Measurements from ENCODE around the gene ZNF579. TPM values are rescaled to one million over a fixed set of nuclear protein-coding genes. Genes with fewer than 3 reads are reported as not detected.
A peak's percentile ranks its signal among the peaks of the same experiment; 100 is the strongest.

ZNF579 gene
- total and polyA plus RNA-seq, 2 of the 13 experiments (the other 11 are each of a cell fraction or from before 2014, with no cell fraction given) = 2.1 to 2.9 TPM

DNA sequence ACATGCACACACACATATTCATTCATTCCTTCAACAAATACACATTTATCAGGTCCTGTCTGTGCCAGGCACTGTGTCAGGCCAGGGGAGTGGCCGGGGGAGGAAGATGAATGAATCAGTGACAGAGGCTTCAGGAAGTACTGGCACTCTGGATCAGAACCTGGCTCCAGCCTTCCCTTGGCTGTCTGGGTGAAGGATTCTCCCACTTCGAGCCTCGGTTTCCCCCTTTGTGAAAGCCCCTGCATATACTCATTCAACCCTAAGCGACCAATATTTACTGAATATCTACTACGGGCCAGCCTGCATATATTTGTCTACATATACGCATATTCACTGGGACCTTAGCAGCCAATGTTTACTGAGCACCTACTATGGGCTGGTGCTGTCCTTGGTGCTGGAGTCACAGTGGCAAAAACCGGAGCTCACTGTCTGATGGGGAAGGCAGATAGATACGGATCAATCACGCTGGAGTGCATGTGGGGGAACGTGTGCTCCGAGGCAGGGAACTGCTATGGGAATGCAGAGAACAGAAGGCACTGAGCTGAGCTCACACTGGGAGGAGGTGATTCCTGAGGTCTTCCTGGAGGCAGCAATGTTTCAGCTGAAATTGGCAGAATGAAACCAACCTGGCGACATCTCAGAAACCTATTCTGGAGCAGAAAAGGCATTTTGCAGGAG is 636 bp upstream of the ZNF579 start (continued):
- TF ChIP-seq RORA (CRISPR knock-in tag; IDR thresholded peaks at IDR 0.05) (no peak), BHLHE40 (IDR thresholded peaks at IDR 0.05; ENCODE audit: low read length) (no peak), ZNF841 (CRISPR knock-in tag; IDR thresholded peaks at IDR 0.05; ENCODE audit: borderline replicate concordance) (peak; percentile 69; the same call in 1 of the 2 replicates), ZNF670 (CRISPR knock-in tag; IDR thresholded peaks at IDR 0.05; ENCODE audit: borderline replicate concordance) (no peak), FOSL2 (CRISPR knock-in tag; IDR thresholded peaks at IDR 0.05) (peak; percentile 24; the same call in 1 of the 2 replicates), ZFAT (CRISPR knock-in tag; conservative IDR thresholded peaks at IDR 0.05) (no peak), ELF4 (CRISPR knock-in tag; IDR thresholded peaks at IDR 0.05; ENCODE audit: borderline replicate concordance) (no peak), ZNF605 (CRISPR knock-in tag; IDR thresholded peaks at IDR 0.05) (no peak; the same call in 1 of the 2 replicates), ZNF441 (CRISPR knock-in tag; IDR thresholded peaks at IDR 0.05; ENCODE audit: borderline replicate concordance) (peak; percentile 82), GZF1 (CRISPR knock-in tag; IDR thresholded peaks at IDR 0.05) (no peak; the same call in 1 of the 2 replicates), IRF2 (CRISPR knock-in tag; IDR thresholded peaks at IDR 0.05) (peak; percentile 69; the same call in 1 of the 2 replicates), EEA1 (CRISPR knock-in tag; IDR thresholded peaks at IDR 0.05; ENCODE audit: borderline replicate concordance) (peak; percentile 82; the same call in 1 of the 2 replicates), SP5 (CRISPR knock-in tag; IDR thresholded peaks at IDR 0.05; ENCODE audit: borderline replicate concordance, low read depth) (no peak), ZNF737 (CRISPR knock-in tag; IDR thresholded peaks at IDR 0.05; ENCODE audit: borderline replicate concordance) (no peak), SAP130 (CRISPR knock-in tag; IDR thresholded peaks at IDR 0.05; ENCODE audit: low read depth) (peak; percentile 61; the same call in 1 of the 2 replicates), CHD2 (IDR thresholded peaks at IDR 0.05; ENCODE audit: low read depth, low read length) (no peak), ZNF10 (CRISPR knock-in tag; IDR thresholded peaks at IDR 0.05; ENCODE audit: borderline replicate concordance, low read depth) (no peak), ZBTB20 (CRISPR knock-in tag; IDR thresholded peaks at IDR 0.05; ENCODE audit: borderline replicate concordance, low read depth) (peak; percentile 65; the same call in 1 of the 2 replicates), ZNF878 (CRISPR knock-in tag; IDR thresholded peaks at IDR 0.05) (0 out of 2 replicates have a peak, but pooled peaks have one; percentile 25), PRMT3 (CRISPR knock-in tag; IDR thresholded peaks at IDR 0.05; ENCODE audit: borderline replicate concordance, low read depth) (0 out of 2 replicates have a peak, but pooled peaks have one; percentile 40), ZNF460 (CRISPR knock-in tag; IDR thresholded peaks at IDR 0.05; ENCODE audit: borderline replicate concordance) (no peak), NFIB (CRISPR knock-in tag; IDR thresholded peaks at IDR 0.05; ENCODE audit: borderline replicate concordance) (no peak), SMARCE1 (IDR thresholded peaks at IDR 0.05; ENCODE audit: borderline replicate concordance) (no peak), AGO1 (IDR thresholded peaks at IDR 0.05; ENCODE audit: low read depth, low read length, poor library complexity, severe bottlenecking) (no peak)
- TF ChIP-seq, protein P1, sequence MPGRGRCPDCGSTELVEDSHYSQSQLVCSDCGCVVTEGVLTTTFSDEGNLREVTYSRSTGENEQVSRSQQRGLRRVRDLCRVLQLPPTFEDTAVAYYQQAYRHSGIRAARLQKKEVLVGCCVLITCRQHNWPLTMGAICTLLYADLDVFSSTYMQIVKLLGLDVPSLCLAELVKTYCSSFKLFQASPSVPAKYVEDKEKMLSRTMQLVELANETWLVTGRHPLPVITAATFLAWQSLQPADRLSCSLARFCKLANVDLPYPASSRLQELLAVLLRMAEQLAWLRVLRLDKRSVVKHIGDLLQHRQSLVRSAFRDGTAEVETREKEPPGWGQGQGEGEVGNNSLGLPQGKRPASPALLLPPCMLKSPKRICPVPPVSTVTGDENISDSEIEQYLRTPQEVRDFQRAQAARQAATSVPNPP (CRISPR knock-in tag; IDR thresholded peaks at IDR 0.05) = no peak
- TF ChIP-seq, protein P2, sequence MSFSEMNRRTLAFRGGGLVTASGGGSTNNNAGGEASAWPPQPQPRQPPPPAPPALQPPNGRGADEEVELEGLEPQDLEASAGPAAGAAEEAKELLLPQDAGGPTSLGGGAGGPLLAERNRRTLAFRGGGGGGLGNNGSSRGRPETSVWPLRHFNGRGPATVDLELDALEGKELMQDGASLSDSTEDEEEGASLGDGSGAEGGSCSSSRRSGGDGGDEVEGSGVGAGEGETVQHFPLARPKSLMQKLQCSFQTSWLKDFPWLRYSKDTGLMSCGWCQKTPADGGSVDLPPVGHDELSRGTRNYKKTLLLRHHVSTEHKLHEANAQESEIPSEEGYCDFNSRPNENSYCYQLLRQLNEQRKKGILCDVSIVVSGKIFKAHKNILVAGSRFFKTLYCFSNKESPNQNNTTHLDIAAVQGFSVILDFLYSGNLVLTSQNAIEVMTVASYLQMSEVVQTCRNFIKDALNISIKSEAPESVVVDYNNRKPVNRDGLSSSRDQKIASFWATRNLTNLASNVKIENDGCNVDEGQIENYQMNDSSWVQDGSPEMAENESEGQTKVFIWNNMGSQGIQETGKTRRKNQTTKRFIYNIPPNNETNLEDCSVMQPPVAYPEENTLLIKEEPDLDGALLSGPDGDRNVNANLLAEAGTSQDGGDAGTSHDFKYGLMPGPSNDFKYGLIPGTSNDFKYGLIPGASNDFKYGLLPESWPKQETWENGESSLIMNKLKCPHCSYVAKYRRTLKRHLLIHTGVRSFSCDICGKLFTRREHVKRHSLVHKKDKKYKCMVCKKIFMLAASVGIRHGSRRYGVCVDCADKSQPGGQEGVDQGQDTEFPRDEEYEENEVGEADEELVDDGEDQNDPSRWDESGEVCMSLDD (CRISPR knock-in tag; IDR thresholded peaks at IDR 0.05; ENCODE audit: borderline replicate concordance) = no peak; the same call in 1 of the 2 replicates
- TF ChIP-seq, protein P3, sequence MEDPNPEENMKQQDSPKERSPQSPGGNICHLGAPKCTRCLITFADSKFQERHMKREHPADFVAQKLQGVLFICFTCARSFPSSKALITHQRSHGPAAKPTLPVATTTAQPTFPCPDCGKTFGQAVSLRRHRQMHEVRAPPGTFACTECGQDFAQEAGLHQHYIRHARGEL (CRISPR knock-in tag; IDR thresholded peaks at IDR 0.05) = 0 out of 2 replicates have a peak, but pooled peaks have one; percentile 71
